Uterus (tissue), 2 donors: ENCODE results near the gene PSMG1.

Experiments
- POLR2A ChIP-seq, 2 donors: fragments of 450-650 bp; IDR thresholded peaks; one replicate each; pipeline ENCODE4 v1.6.1; 2016; ENCODE audit warnings: antibody characterized with exemption in 2 of 2, mild to moderate bottlenecking in 1 of 2, moderate library complexity in 1 of 2
- TF ChIP-seq, protein P1 (sequence below), 4 experiments: fragments of 200-600 bp in 2 of 4; fragments of 450-650 bp in 2 of 4; sonication (generic) in 2 of 4; IDR thresholded peaks; one replicate each; pipeline ENCODE4 v1.5.1; 2016 to 2019; ENCODE audit warnings: antibody characterized with exemption in 4 of 4, mild to moderate bottlenecking in 2 of 4, moderate library complexity in 1 of 4

DNA sequence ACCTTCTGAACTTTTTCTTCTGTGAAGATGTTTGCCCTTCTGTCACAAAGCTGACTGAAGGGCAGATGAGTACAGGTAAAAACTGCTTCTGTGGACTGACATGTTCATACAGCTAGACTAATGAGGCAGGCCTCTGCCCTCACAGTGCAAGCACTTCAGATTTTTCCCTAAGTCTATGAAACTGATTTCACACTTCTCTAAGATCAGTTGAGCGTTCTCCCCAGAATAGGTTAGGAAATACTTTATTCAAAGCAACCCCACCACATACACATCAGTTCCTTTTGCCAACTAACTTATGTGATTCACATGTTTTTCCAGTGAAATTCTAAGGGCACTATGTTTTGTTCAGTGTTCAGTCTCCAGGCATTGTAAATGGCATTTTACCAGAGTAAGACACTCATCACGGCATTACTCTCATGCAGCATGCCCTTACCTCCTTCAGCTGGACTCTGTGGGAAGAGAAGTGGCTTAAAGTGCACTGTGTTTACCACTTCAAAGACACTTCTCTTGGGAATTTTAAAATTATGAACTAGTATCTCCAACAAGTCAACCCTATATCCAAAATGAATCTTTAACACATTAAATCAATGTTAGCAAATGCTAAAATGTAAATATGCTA is 5.4 kb upstream of the PSMG1 start:
- TF ChIP-seq, protein P1, sequence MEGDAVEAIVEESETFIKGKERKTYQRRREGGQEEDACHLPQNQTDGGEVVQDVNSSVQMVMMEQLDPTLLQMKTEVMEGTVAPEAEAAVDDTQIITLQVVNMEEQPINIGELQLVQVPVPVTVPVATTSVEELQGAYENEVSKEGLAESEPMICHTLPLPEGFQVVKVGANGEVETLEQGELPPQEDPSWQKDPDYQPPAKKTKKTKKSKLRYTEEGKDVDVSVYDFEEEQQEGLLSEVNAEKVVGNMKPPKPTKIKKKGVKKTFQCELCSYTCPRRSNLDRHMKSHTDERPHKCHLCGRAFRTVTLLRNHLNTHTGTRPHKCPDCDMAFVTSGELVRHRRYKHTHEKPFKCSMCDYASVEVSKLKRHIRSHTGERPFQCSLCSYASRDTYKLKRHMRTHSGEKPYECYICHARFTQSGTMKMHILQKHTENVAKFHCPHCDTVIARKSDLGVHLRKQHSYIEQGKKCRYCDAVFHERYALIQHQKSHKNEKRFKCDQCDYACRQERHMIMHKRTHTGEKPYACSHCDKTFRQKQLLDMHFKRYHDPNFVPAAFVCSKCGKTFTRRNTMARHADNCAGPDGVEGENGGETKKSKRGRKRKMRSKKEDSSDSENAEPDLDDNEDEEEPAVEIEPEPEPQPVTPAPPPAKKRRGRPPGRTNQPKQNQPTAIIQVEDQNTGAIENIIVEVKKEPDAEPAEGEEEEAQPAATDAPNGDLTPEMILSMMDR (IDR thresholded peaks at IDR 0.05), result no peak
- no peak for TF ChIP-seq POLR2A (IDR thresholded peaks at IDR 0.05)
